ENCODE data around the gene RWDD3.

Gene RWDD3

DNA sequence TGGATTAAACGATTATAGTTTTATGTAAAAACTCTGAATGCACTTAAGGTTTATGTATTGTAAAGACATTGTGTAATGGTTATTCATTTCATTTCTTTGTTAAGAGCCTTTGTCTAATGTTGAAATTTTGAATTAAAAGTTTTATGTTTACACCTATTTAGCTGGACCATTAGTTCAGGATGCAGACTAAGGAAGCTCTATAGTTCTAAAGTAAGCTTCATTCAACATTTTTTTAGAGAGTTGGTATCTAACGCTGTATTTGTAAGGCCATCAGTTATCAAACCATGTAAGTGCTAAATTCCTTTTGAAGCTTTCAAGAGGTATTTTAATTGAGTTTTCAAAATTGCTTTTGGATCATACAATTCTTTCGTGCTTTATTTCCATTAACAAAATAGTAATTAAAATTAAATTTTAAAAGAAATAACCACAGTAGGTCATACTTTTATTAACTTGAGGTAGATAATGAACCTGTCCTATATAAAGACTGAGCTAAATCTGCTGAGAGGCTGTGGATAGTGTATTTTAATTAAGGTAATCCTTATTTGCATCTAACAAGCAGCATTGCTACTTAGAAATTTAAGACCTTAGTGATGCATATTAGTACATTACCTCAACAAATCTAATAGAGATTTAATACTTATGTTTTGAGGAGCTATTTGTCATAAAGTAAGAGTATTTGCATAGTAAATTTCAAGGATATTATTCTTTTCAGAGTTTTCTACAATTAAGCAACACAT, 47.9 kb downstream of the RWDD3 start:
- in situ Hi-C loops (cut with MboI; ENCODE audit: low sequenced_read_pairs), result no loop called here

GRCh38 chr1:95282518-95282895, 48.5 kb downstream of the RWDD3 start:
- in situ Hi-C loops (cut with MboI; ENCODE audit: low sequenced_read_pairs), result no loop called here

DNA sequence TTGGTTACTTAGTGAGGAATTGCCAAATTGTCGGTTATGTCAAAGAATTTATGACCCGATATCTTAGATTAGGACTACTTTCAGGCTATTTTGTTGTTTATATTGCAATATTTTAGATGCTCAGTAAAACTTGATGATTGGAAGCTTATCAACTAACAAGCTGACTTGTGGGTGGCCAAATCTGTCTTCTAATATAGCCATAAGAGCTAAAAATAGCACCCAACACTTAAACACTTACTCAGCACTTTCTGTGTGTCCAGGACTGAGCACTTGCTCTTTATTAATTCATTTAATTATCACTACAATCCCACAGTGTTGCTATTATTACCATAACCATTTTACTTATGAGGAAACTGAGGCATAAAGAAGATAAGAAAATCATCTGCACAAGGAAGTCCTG, 50.4 kb downstream of the RWDD3 start:
- in situ Hi-C loops (cut with MboI; ENCODE audit: low sequenced_read_pairs), result no loop called here

DNA sequence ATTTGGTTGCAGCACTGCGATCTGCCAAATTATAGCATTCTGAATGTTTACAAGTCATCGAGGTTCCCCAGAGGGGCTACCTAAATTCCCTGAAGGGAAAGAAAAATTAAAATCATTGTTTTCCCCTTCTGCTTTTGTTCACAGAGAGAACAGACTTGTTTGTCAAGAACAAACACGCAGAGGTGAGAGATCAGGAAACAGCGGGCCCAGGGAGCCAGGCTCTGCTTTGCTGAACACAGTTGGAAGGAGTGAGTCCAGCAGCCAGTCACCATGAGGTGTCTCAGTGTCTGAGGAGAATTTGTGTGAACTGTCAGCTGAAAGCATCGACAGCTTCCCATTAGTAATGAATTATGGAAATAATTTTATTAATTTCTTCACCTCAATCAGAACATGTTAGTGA, 52.5 kb downstream of the RWDD3 start:
- in situ Hi-C loops (cut with MboI; ENCODE audit: low sequenced_read_pairs), result no loop called here

DNA sequence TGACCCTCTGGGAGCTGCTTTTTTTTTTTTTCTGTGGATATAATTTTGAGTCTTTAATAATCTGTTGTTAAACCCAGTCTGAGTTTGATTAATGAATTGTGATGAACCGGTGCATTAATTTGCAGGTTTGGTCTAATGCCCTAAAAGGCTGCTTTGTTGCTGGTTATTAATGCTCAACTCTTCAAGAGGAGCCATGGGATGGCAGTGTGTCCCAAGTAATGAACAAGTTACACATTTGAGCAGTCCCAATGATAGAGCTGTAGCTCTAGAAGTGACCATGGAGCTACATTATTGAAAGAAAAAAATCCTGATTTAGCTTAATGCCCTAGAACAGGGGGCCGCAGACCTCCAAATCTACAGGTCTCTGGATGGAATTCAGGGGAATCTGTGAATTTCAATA, 53.1 kb downstream of the RWDD3 start:
- in situ Hi-C loops (cut with MboI; ENCODE audit: low sequenced_read_pairs), result no loop called here

DNA sequence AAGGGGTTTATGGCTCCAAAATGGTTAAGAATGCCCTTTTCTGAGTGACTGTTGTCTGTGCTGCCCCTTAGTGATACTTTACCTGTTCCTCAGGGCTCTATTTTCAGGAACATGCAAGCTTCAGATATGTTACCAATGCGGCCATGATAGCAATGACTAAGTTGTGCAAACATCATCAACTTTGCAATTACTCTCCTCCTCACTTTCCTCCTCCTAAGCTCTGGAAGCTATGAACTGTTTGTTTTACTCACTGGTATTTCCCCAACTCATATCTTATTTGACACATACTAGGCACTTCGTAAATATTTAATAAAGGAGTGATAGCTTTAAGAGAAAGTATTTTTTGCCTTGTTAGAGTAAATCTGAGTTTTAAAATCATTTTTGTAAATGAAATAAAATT, 53.8 kb downstream of the RWDD3 start:
- in situ Hi-C loops (cut with MboI; ENCODE audit: low sequenced_read_pairs), result no loop called here
